ENCODE measurements around the gene CAMK2N1.

CAMK2N1 gene

DNA sequence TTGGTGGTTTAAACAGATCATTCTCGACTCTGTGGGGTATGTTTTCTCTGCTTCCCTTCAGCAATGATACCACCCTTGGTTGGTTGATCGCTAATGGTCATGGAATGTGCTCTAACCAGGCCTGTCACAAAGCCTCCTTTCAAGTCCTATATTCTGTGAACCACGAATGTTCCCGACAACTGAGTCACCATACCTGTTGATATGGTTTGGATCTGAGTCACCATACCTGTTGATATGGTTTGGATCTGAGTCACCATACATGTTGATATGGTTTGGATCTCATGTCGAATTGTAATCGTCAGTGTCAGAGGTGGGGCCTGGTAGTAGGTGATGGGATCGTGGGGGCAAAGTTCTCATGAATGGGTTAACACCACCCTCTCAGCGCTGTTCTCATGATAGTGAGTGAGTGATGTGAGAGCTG, 10.2 kb upstream of the CAMK2N1 start:
- DNase-seq, result no peak

DNA sequence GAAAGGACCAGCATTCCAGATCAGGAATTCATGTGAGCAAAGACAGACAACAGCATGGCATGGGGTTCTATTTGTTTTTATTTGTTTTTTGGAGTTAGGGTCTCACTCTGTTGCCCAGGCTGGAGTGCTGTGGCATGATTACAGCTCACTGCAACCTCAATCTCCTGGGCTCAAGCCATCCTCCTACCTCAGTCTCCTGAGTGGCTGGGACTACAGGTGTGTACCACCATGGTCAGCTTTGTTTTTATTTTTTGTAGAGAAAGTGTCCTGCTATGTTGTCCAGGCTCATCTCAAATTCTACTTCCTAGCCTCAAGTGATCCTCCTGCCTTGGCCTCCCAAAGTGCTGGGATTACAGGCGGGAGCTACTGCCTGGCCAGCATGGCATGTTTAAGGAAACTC, 9.7 kb upstream of the CAMK2N1 start:
- no peak for DNase-seq

DNA sequence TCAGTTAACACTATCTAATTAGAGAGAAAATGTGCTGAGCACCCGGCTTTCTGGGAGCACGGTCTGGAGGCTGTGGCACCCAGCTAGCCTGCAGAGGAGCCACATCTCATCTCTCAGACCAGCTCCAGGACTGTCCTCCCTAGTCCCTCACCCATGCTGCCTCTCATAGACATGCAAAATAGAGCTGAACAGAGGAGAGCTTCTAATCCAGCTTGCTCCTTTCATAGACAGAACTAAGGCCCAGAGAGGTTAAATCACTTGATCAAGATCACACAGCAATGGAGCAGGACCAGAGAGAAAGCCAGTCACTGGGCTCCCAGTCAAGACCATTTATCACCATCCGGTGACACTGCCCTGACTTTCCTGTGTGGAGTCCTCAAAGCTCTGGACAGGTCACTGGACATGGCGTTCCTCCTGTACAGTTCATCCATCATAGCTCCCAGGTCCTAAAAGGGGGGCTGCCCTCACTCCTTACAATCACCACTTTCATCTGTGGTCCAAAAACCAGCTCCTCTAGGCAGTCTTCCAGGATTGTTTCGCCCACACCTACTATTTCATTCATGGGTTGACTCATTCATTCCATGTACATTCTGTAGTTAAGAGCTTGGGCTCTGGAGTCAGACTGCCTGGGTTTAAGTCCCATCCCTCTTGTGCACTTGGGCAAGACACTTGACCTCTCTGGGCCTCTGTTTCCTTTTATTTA, 8.8 kb upstream of the CAMK2N1 start:
- no peak for DNase-seq

DNA sequence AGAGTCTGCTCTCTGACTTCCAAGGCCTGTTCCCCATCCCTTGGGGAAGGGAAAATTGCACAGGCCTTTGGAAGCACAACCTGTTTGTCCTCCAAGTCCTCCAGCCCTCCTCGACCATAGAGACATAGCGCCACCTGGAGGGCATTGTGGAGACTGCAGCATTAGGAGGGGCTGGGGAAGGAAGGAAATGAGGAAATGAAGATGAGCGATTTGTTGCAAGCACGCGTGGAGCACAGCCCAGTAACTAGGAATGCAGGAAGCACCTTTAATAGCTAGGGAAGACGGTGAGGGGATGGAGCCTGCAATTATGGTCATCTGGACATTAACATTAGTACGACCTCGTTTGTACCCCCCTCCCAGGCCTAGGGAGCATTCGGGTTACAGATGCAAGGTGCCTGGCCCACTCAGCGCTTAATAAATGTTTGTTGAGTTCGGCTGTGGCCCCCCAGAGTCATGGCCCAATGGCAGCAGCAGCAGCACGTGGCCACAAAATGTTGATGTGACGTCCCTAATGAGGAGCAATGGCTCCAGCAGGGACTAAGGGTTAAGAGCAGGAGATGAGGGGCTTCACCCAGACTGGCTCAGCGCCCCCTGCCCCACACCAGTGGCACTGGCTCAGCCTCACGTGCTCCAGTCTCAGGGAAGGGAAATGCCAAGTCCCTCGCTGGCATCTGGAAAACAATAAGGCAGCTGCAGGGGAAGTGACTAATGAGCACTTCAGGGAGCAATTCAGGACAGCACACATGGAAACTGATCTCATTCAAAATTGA, 8.0 kb upstream of the CAMK2N1 start:
- peak; percentile 71 for DNase-seq

DNA sequence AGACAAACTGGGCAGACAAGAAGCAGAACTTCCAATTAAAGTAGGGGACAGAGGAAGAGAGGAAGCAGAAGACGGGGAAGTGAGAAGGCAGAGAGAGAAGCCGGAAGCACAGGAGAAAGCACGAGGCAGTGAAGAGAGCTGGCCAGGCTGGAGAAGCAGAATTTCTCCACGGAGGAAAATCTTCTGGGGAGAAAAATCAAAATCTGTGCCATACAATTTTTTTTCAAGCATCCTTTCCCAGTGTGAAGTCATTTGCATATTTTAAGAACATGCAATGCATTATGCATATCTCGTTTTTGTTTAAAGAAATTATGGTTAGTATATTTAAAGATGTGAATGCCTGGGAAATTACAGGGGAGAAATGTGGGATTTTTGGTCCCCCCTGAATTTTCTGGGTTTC, 7.3 kb upstream of the CAMK2N1 start:
- no peak for DNase-seq

DNA sequence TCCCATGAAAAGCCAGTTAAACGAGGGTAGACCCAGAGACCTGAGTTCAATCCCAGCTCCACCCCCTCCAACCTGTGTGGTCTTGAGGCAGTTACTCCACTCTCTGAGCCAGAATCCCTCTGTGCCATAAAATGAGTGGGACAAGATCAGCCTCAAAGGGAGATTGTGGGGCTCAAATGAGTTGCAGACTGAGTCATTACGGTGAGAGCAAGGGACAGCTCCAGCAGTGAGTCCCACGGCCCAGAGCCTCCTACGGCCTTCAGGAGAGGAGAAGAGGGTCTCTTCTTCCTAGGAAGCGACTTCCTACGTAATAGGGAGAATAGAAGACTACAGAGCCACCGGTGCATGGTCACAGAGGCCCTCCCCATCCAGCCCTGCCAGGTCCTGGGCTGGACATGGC, 6.7 kb upstream of the CAMK2N1 start:
- DNase-seq, result no peak

DNA sequence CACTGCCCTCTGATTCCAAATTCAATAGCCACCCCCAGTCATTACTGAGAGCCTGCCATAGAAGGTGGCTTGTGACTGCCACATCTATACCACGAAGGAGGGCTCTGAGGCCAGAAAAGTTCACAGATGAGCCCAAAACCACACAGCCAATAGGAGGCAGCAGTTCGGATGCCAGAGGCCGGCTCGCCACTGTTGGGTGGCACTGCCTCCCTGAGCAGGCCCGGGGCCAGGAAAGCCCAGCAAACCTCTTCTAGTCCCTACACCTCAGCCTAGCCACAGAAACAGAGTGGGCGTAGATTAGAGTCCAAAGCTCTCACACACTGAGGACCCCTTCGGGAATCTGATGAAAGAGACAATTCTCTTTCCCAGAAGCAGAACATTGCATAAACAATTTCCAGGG, 5.9 kb upstream of the CAMK2N1 start:
- DNase-seq, result no peak

DNA sequence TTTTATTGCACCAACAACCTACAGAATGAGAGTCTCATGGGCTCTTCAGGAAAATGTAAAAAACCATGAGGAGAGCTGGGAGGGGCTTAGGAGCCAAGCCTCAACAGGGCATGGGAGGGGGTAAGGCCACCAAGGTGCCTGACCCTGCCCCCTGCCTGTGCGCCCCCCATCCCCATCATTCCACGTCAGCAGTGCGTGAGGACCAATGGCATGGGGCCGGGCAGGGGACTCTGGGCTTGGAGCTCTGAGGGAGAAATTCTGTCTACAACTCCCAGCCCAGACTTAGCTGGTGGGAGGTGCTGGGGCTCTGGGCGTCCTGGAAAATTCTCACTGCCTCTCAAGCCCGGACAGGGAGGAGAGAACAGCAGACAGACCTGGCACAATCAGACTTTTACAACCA, 5.2 kb upstream of the CAMK2N1 start:
- DNase-seq, result no peak

DNA sequence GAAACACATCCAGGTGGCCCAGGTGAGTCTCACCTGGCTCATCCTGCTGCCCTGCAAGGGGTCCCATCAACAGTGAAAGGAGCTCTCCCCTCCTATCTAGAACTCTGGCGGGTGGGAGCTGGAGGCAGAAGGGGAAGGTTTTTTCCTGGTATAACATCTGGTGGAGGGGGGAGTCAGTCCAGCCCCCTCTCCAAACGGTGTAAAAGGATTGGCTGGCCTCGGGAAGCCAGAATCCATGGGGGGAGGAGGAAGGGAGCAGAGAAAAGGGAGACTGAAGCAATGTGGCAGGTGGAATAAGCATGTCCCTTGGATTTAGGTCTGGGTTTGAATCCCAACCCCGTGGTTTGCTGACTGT, 1.2 kb upstream of the CAMK2N1 start:
- DNase-seq, result no peak

DNA sequence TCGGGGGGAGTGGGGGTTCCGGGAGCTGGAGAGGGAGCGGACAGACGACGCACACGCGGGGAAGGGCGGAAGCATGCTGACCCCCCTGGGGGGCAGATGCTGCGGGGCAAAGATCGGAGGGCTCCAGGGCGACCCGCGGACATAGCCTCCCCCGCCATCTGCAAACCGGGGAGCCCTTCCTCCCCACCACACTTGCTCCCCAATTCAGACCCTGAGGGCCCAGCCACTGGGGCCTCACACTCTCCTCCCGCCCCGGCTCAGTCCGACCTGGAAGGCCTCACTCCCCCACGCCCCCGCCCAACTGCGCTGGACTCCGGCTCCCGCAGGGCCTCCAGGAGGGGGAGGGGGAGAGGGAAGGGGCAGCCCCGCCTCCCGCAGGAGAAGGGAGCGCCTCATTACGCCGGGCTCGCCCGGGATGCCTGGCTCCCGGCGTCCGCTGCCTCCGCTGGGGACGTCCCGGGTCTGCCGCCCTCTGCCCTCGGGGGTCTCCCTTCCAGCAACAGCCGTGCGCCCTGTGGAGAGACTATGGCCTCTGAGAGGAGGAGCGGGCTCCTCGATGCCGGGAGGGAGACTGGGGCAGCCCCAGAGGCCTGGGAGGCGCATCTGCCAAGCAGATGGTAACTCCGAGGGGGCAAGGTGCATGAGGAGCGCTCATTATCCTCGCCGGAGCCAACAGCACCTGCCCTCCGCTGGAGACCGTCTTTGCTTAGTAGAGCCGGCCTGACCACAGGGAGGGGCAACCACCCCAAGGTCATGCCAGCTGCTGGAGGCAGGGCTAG, 636 bp upstream of the CAMK2N1 start:
- DNase-seq, result peak; percentile 94

DNA sequence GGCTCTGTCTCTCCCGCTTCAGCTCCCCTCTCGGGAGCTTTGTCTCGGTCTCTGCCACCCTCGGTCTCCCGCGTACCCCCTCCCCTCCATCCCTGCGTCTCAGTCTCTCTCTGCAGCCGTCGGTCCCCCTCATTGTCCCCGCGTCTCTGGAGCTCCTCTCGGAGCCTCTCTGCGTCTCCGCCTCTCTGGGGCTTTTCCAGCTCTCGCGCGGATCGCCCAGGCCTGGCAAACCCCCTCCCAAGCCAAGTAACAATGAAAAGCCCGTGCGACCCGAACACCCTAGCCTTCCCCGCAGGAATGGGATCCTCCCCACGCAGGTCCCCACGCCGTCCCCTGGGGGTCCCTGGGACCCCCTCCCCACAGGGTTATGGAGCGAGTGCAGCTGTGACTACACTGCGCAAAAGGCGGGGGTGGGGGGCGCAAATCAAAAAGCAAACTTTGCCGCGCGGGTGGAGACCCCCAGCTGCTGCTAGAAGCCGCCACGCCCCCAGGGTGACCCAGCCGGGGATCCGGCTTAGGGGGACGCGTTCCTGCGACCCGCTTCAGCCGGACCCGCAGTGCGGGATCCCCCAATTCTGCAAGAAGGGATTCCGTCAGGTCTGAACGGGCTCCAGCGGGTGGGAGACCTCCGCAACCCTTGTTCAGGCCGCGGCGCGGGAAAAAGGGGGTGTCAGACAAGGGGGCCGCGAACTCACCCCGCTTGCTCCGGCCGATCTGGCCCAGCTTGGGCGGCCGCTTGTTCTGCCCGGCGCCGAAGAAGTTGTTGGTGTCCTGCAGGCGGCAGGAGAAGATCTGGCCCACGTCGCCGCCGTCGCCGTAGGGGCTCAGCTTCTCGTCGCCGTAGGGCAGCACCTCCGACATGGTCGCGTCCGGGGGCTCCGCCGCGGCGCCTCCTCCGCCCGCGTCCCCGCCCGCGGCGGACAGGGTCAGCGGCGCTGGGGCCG, 1.2 kb downstream of the CAMK2N1 start:
- DNase-seq, result peak; percentile 17

DNA sequence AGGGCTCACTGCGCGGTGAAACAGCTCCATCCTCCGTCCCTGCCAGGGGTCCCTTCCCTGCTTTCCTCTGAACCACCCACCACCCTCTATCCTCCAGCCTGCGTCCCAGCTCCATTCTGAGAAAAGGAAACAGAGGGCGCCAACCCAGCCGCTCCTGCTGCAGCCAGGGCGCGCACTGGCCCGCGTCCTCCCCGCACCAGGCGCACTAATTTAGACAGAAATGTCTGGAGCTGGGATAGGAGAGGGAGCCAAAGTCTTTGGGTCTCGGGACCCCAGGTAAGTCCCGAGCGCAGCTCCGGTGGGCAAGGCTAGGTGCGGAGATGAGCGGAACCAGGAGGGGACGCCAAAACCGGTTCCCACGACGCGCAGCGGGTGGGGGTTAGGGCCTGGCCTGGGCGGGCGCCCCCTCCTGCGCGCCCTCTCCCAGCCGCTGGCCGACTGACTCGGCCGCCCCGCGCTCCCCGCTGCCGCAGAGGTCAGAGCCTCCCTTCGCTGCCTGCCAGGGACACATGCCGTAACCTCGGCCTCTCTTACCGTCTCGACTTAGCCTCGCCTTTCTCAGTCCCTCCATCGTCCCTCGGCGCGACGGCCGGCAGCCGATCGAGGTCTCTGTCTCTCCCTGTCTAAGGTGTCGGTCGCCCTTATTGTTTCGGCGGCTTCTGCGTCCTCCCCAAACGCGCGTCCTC, 2.0 kb downstream of the CAMK2N1 start:
- no peak for DNase-seq

DNA sequence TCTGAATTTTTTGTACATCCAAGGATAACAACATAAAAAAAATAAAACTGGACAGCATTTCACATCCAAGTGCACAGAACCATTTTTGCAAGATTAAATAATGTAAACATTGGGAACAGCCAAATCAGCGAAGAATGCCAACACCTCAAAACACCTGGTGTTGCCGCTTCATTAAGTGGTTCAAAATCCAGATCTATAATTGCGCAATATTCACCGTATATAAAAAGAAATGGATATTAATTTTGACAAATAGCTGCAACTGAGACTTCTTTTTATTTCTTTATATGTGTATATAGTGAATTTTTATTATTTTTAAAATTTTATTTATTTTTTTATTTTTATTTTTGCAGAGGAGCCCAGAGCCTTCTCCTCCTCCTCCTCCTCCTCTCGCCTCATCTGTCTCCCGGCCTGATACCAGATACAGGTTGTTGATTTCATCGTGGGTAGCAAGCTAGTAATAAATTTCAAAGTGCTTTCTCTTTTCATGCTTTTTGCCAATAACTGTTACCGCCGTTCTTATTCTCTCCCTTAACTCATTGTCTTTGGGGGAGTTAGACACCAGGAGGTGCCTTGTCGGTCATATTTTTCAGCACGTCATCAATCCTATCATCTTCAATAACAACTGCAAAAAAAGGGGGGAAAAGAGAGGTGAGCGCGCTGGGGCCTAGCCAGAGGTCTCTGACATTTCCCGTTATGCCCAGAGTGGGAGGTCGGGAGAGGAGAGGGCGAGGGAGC, 2.7 kb downstream of the CAMK2N1 start:
- no peak for DNase-seq

DNA sequence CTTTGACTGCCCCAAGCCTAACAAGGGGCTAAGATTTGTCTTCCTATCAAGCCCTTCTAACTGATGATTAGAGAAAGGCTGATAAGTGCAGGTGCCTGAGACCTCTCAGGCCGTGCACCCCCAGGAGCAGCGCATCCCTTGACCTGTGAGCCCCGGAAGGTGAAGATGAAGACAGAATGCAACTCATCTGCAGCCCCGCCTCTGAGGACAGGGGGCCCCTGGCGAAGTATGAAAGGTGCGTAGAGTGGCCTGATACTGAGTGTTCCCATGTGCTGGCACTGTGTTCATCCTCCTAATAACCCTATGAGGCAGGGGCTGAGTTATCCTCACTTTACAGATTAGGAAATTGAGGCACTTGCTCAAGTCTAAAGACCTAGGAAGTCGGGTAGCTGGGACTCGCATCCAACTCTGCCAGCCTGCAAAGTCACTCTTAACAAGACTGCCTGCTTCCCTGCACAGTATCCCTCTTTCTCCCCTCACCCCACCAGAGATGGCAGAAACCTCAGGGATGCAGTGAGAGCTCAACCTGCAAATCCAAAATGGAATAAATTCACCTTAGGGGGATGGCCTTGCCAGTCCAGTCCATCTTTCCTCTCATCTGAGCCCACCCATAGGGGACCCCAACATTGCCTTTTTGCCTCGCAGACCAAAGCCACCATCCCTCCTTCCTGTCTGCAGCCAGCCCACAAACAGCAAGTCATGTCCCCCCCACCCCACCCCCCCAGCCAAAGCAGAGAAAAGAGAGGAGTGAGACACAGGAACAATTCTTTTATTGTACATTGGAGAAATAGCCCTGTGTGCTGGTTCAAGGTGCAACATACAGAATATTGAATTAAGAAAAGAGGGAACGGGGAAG, 4.1 kb downstream of the CAMK2N1 start:
- no peak for DNase-seq

DNA sequence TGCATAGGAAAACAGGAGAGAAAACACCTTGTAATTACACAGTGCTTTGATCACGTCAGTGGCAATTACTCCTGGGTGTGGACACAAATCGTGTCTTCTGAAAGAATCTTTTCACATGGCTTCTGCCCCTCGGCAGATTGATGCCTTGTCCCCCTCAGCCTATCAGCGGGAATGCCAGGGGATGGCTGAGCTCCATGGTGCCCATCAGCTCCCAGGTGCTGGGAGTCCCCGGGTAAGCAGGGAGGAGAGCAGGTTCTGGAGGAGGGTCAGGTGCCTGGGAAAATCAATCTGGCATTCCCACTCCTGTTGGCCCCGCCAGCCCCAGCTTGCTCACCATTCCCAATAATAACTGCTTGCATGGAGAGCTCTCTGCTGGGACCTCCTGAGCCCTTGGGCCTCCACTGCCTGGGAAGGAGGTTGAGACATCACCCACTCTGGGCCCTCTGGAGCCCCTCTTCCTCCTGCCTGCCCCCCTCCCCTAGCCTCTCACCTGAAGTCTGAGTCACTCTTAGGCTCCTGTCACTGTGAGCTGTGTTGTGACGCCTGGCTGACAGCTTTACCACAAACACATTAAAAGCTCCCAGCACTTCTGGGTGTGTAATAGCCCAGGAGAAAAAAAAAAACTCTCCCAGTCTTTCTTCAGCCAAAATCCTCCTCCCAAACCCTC, 4.9 kb downstream of the CAMK2N1 start:
- DNase-seq, result peak; percentile 47

DNA sequence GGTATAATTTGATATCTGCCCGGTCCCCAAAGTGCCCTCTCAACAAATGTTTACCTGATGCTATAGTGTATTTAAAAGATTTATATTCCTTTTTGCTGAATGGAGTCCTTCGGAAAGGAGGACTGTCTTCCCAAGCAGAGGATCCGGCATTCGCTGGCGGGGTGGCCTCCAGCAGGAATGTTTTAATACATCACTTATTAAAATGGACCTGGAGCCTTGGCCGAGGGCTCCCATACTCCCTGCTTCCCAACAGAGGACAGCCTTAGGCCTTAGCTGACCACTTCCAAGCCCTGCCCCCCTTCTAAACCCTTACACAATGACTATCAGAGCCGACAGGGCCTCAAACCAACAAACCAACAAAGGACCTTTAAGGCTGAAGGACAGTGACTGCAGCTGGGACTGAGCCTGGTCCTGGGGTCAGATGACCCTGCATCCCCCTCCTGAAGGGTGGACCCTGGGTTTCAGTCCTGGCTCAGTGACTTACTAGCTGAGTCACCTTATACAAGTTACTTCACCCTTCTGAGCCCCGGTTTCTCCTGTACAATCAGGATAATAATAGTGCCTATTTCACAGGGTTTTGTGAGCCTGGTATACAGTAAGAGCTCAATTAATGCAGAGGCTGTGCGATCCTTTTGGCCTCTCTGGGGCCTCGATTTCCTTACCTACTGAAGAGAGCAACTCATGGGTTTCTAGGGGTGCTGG, 5.6 kb downstream of the CAMK2N1 start:
- no peak for DNase-seq

DNA sequence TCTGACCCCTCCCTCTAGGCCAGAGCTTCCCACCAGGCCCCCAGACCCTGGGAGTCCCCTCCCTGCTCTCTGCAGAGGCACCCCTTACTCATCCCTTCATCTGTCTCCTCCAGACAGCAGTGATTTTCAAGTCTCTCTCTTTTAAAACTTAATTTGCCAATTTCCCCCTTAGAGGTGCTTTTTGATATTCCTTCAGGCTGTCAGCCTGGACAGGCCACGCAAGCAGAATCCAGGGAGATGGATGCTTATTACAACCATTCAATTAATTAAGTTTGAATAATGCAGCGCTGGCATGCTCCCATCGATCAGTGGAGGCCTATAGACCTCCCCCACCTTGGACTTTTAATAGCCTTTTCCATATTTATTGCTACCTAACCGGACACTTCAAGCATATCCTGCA, 6.2 kb downstream of the CAMK2N1 start:
- no peak for DNase-seq

DNA sequence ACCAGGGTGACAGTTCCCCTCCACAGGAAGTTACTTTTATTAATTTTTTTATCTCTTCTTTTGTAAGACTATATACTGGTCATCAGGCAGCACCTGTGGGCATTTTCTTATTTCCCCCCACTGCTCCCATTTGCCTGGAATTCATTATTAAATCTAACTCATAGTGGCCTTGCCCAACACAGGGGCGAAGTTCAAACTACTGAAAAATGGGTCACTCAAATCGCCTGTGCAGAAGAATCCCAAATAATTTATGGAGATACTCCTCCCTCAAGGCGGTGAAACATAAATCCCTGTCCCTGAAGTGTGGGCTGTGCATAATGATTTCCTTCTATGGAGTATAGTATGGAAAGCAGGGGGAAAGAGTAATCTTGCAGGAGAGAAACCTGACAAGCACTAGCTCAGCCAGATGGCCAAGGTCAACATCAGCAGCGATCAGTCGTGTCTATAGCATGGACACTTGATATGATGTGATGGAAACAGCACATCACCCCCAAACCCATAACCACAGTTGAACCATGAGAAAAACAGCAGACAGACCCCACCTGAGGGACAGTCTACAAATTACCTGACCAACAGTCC, 7.9 kb downstream of the CAMK2N1 start:
- DNase-seq, result no peak

Data from NCI-H146 (cell line).